GM12878 (cell line): ENCODE results near the gene SERPINB6. TPM values are rescaled to one million over a fixed set of nuclear protein-coding genes. Genes with fewer than 3 reads are reported as not detected.
A peak's percentile ranks its signal among the peaks of the same experiment; 100 is the strongest.

Experiments
- EED ChIP-seq: sonication (generic); IDR thresholded peaks from 2 replicates; pipeline ENCODE4 v1.6.1; 2016; ENCODE audit warnings: antibody characterized with exemption, low read depth
- EGR1 ChIP-seq, 2 experiments: IDR thresholded peaks; 1 replicate in 1 of 2; 2 replicates in 1 of 2; pipeline ENCODE4 v1.6.1; 2011 to 2012; ENCODE audit warnings: low read depth in 2 of 2, low read length in 2 of 2, borderline replicate concordance in 1 of 2, mild to moderate bottlenecking in 1 of 2, moderate library complexity in 1 of 2
- IRF4 ChIP-seq: IDR thresholded peaks from 2 replicates; pipeline ENCODE4 v1.6.1; 2011; ENCODE audit warnings: low read depth, low read length
- JUND ChIP-seq: IDR thresholded peaks from 2 replicates; pipeline ENCODE4 v1.6.1; 2012; ENCODE audit warnings: low read depth, mild to moderate bottlenecking, low read length, improper control_type of control experiment, moderate library complexity
- KDM1A ChIP-seq: fragments of 200-600 bp; sonication (generic); IDR thresholded peaks from 2 replicates; pipeline ENCODE4 v1.6.1; 2016; ENCODE audit warnings: borderline replicate concordance
- NFXL1 ChIP-seq: fragments of 450-650 bp; IDR thresholded peaks from 2 replicates; pipeline ENCODE4 v1.6.1; 2017; ENCODE audit warnings: antibody characterized with exemption, mild to moderate bottlenecking, borderline replicate concordance
- NFYA ChIP-seq: IDR thresholded peaks from 2 replicates; pipeline ENCODE4 v1.6.1; 2011; ENCODE audit warnings: low read depth, mild to moderate bottlenecking, low read length, improper control_type of control experiment, borderline replicate concordance
- NR2C1 ChIP-seq: fragments of 450-650 bp; IDR thresholded peaks from 2 replicates; pipeline ENCODE4 v1.6.1; 2017; ENCODE audit warnings: antibody characterized with exemption, mild to moderate bottlenecking, moderate library complexity
- RAD21 ChIP-seq: IDR thresholded peaks from 2 replicates; pipeline ENCODE4 v1.6.1; 2011; ENCODE audit warnings: mild to moderate bottlenecking, low read depth, low read length, moderate library complexity; ENCODE audit not compliant: insufficient read depth
- RUNX3 ChIP-seq: IDR thresholded peaks from 2 replicates; pipeline ENCODE4 v1.6.1; 2012; ENCODE audit warnings: low read length, inconsistent platforms
- SPI1 ChIP-seq: IDR thresholded peaks from 2 replicates; pipeline ENCODE4 v1.6.1; 2011; ENCODE audit warnings: low read depth, mild to moderate bottlenecking, low read length, moderate library complexity, borderline replicate concordance; ENCODE audit not compliant: insufficient read depth
- SUPT20H ChIP-seq: IDR thresholded peaks from 2 replicates; pipeline ENCODE4 v1.6.1; 2011; ENCODE audit warnings: low read depth, mild to moderate bottlenecking, low read length, moderate library complexity, borderline replicate concordance; ENCODE audit not compliant: control insufficient read depth
- polyA plus RNA-seq, 11 experiments: library from polyadenylated mRNA; depleted of rRNA in 4 of 11; unstranded in 6 of 11; stranded (reverse) in 5 of 11; fragments of >200 nt; fragmentation: Nextera tagmentation in 4 of 11; fragmentation: Illumina TruSeq in 1 of 11; extraction: Ambion mirVana in 4 of 11; extraction: Trizol in 1 of 11; gene quantifications; 1 replicate in 1 of 11; 2 replicates in 10 of 11; pipeline versions ENCODE4 v1.2.1 to v1.2.3, GENCODE V29; 2011 to 2016; ENCODE audit warnings: inconsistent platforms in 2 of 11, missing spikeins in 2 of 11, low read depth in 1 of 11
- total RNA-seq, 4 experiments: library from RNA; depleted of rRNA in 3 of 4; stranded (reverse); fragments of >200 nt in 3 of 4; fragmentation: Illumina TruSeq in 1 of 4; extraction: Trizol in 1 of 4; gene quantifications; 2 replicates each; pipeline versions ENCODE4 v1.2.1 to v1.2.3, GENCODE V29; 2013 to 2021
- TF ChIP-seq, protein P1 (sequence below): fragments of 450-650 bp; IDR thresholded peaks from 2 replicates; pipeline ENCODE4 v1.6.1; 2017; ENCODE audit warnings: mild to moderate bottlenecking, low read depth, inconsistent platforms; ENCODE audit not compliant: poor library complexity, severe bottlenecking
- TF ChIP-seq, protein P2 (sequence below), 3 experiments: IDR thresholded peaks in 2 of 3; conservative IDR thresholded peaks in 1 of 3; 2 replicates each; pipeline ENCODE4 v1.5.1; 2011; ENCODE audit warnings: low read depth in 3 of 3, low read length in 3 of 3, mild to moderate bottlenecking in 3 of 3, control low read depth in 2 of 3, moderate library complexity in 2 of 3, inconsistent platforms in 1 of 3, mixed read lengths in 1 of 3; ENCODE audit not compliant: control insufficient read depth in 2 of 3, insufficient read depth in 1 of 3; ENCODE audit errors: extremely low read depth in 1 of 3
- TF ChIP-seq, protein P3 (sequence below): IDR thresholded peaks from 2 replicates; pipeline ENCODE4 v1.6.1; 2012; ENCODE audit warnings: low read length, inconsistent platforms

SERPINB6 gene
- total and polyA plus RNA-seq, 10 of the 15 experiments (the other 5 are each of a cell fraction or from before 2014, with no cell fraction given) = 0.37 to 2.2 (median 0.68) TPM; not detected in 1

DNA sequence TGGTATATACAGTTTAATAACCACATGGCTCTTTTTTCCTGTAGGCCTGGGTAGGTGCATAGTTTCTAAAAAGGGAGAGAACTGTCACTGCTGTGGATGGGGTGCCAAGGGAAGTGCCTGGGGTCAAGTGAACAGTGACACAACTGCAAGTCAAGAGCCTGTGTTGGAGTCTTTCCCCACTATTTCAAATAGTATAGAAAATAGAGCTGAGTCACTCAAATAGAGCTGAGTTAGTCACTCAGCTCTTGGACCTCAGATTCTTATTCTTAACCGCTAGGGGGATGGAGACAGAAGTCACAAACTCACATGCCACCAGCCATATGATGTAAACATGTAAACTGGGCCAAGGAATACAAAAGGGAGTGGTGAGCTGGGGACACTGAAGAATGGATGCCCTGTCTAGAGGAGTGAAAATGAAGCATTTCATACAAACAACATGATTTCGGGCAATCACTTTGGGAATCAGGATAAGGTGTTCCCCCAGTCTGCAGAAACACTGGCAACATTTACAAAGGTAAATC lies 30.5 kb upstream of the SERPINB6 start (continued):
- TF ChIP-seq NFXL1 (no peak), SUPT20H (no peak), JUND (no peak), RAD21 (peak; percentile 45), IRF4 (no peak; the same call in 1 of the 2 replicates), EGR1 (IDR thresholded peaks at IDR 0.05; ENCODE audit: borderline replicate concordance in 1 of 2, low read depth in 2 of 2, low read length in 2 of 2) (no peak), RUNX3 (peak; percentile 33; the same call in 1 of the 2 replicates), SPI1 (no peak), KDM1A (no peak), NR2C1 (no peak), NFYA (no peak), EED (no peak)
- TF ChIP-seq, protein P1, sequence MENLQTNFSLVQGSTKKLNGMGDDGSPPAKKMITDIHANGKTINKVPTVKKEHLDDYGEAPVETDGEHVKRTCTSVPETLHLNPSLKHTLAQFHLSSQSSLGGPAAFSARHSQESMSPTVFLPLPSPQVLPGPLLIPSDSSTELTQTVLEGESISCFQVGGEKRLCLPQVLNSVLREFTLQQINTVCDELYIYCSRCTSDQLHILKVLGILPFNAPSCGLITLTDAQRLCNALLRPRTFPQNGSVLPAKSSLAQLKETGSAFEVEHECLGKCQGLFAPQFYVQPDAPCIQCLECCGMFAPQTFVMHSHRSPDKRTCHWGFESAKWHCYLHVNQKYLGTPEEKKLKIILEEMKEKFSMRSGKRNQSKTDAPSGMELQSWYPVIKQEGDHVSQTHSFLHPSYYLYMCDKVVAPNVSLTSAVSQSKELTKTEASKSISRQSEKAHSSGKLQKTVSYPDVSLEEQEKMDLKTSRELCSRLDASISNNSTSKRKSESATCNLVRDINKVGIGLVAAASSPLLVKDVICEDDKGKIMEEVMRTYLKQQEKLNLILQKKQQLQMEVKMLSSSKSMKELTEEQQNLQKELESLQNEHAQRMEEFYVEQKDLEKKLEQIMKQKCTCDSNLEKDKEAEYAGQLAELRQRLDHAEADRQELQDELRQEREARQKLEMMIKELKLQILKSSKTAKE = no peak
- TF ChIP-seq, protein P2, sequence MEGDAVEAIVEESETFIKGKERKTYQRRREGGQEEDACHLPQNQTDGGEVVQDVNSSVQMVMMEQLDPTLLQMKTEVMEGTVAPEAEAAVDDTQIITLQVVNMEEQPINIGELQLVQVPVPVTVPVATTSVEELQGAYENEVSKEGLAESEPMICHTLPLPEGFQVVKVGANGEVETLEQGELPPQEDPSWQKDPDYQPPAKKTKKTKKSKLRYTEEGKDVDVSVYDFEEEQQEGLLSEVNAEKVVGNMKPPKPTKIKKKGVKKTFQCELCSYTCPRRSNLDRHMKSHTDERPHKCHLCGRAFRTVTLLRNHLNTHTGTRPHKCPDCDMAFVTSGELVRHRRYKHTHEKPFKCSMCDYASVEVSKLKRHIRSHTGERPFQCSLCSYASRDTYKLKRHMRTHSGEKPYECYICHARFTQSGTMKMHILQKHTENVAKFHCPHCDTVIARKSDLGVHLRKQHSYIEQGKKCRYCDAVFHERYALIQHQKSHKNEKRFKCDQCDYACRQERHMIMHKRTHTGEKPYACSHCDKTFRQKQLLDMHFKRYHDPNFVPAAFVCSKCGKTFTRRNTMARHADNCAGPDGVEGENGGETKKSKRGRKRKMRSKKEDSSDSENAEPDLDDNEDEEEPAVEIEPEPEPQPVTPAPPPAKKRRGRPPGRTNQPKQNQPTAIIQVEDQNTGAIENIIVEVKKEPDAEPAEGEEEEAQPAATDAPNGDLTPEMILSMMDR (IDR thresholded peaks at IDR 0.05 in 2 of 3, conservative IDR thresholded peaks at IDR 0.05 in 1 of 3; ENCODE audit: control insufficient read depth in 2 of 3, extremely low read depth in 1 of 3, insufficient read depth in 1 of 3, low read depth in 3 of 3, low read length in 3 of 3) = peak; percentile 53 to 76 (median 65)
- TF ChIP-seq, protein P3, sequence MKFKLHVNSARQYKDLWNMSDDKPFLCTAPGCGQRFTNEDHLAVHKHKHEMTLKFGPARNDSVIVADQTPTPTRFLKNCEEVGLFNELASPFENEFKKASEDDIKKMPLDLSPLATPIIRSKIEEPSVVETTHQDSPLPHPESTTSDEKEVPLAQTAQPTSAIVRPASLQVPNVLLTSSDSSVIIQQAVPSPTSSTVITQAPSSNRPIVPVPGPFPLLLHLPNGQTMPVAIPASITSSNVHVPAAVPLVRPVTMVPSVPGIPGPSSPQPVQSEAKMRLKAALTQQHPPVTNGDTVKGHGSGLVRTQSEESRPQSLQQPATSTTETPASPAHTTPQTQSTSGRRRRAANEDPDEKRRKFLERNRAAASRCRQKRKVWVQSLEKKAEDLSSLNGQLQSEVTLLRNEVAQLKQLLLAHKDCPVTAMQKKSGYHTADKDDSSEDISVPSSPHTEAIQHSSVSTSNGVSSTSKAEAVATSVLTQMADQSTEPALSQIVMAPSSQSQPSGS = no peak
- TF ChIP-seq, all 136 proteins: peak for 9
